ENCODE measurements around the gene NF2.
A peak's percentile ranks its signal among the peaks of the same experiment; 100 is the strongest.

NF2 gene

DNA sequence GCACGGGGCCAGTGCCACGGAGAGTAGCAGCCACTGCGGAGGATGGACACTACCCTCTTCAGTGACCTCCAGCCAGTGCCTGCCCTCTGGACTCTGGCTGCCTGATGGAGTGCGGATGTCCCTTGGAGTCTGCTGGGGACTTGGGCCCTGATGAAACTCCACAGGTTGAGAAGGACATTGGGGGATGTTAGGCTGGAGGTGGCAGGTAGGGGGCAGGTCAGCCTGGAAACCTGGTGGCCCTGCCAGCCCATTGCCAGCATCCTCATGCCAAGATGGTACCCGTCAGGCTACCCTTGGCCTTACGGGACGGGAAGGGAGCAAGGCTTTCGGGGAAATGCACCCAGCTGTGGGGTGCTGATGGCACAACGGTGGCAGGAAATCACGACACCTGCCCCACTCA, 120.3 kb downstream of the NF2 start:
- DNase-seq (ENCODE audit: low read depth), result no peak

DNA sequence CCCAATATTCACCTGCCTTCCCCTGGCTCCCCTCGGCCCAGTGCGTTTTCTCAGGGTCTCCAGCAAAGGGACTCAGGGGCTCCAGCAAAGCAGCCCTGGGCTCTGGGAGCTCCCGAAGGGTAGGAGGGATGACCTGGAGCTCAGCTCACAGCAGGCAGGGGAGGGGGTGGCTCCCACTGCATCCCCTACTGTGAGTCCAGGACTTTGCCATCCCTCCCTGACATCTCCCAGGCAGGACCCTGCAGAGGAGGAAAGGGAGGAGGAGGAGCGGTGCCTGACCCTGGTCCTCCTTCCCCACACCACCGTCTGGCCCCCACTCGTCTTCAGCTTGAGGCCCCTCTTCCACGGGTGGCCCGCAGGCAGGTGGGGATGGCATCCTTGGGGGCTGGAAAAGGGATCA, 121.4 kb downstream of the NF2 start:
- DNase-seq (ENCODE audit: low read depth), result no peak

DNA sequence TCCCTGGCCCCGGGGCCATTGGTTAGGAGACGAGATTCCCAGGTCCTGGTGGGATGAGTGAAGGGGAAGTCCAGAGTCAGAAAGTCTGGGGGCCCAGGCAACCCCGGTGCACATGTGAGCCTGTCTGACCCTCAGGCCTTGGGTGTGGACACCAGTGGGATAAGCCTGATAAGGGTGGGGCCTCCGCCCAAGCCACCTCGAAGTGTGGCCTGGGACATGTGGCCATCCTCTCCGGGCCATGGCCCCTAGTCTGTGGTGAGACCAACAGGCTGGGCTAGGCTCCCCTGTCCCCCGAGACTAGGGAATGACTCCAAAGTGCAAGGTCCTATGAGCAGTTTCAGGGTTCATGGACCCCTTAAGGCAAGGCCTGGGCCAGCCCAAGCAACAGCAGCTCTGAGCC, 122.7 kb downstream of the NF2 start:
- no peak for DNase-seq (ENCODE audit: low read depth)

DNA sequence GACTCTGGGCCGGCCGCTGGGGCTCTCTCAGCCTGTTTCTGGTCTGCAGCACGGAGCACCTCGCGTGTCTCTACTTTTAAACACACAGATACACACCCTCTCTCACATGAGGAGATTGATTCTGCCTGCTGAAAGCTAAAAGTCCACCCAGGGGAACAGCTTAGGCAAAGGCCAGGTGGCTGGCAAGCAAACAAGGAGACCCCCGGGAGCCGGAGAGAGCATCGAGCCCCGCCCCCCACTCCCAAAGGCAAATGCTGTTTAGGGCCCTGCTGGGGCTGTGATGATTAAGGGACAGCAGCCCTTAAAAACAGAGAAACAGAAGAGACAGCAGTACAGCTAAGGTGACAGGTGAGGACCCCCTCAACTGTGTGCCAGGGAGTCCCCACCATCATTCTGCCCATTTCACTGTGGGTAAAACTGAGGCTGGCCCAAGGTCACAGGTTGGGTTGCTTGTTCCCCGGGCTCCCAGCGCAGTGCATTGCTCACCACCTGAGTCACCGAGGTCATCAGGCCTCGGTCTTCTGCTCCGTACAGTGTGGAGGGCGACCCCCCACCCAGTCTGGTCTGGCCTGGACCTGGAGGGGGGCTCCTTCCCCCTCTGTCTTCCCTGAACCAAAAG, 123.2 kb downstream of the NF2 start:
- DNase-seq (ENCODE audit: low read depth), result no peak

DNA sequence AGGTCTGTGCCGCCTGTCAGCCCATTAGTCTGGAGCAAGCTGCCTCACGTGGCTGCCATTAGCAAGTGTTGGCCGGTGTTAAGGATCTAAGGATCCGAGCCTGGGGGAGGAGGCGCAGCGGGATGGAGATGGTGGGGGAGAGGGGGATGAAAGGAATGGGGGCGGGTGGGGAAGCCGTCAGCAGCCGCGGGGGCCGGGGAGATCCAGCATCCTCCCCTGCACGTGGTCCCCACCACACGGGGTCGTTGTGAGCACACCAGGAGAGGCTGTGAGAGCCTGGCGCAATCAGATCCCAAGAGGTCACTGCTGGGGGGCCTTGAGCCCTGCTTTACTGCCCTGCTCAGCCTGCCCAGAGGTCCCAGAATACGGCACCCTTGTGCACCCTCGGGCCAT, 123.7 kb downstream of the NF2 start:
- no peak for DNase-seq (ENCODE audit: low read depth)

DNA sequence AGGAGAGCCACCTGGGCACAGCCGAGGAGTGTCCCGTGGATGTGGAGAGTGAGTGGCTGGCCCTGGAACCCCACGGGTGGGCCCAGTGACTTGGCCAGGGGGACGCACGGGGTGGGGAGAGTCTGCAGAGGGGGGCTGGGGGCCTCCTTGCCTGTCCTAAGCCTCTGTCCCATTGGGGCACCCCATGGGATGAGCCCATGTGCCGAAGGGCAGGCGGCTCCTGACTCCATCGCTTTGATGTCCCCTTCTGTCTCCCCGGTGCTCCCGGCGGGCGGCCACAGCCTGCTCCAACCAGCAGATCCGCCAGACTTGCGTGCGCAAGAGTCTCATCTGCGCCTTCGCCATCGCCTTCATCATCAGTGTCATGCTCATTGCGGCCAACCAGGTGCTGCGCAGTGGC, 125.7 kb downstream of the NF2 start:
- no peak for DNase-seq (ENCODE audit: low read depth)

DNA sequence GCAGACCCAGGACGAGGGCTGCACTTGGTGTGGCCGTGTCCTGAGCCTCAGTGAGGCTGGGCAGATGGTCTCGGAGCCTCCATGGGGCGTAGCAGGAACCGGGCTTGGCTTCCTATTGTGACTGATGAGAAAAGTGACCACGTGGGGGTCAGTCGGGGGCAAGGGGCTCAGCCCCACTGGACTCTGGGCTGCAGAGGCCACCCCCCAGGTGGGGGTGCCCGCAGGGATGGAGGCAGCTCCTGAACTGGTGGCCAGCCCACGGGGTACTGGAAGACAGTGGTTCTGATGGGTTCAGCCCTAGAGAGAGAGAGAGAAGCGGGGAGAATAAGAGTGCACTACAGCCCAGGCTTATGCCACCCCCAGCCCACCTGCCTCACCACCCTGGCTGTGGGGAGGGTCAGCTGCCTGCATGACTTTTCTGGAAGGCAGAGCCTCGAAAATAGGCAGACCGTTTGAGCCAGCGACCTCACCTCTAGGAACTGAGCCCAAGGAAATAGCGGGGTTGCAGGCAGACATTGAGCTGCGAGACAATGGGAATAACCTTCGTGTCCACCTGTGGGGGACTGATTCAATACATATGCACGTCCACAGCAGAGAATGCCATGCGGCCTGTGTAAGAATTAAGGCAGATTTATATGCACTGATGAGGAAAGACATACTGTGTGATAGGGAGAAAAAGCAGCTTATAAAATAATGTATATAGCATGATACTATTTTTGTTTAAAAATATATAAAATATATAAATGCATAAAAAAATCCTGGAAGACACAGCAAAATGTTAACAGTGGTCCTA, 127.8 kb downstream of the NF2 start:
- DNase-seq (ENCODE audit: low read depth), result no peak

DNA sequence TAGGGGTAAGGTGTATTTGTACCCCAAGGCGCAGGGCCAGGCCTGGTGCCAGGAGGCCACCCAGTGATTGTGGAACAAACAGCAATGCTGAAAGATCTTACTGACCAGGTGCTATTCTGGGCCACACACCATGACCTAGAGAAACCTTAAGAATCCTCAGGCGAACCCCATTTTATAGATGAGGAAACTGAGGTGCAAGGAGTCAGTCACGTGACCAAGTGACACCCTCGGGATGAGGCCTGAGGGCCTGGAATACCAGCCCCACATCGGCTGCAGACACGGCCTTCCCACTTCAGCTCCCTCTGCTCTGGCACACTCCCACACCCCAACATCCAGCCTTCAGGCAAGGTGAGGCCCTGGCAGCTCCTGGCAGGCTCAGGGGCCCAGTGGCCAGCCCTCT, 129.4 kb downstream of the NF2 start:
- no peak for DNase-seq (ENCODE audit: low read depth)

DNA sequence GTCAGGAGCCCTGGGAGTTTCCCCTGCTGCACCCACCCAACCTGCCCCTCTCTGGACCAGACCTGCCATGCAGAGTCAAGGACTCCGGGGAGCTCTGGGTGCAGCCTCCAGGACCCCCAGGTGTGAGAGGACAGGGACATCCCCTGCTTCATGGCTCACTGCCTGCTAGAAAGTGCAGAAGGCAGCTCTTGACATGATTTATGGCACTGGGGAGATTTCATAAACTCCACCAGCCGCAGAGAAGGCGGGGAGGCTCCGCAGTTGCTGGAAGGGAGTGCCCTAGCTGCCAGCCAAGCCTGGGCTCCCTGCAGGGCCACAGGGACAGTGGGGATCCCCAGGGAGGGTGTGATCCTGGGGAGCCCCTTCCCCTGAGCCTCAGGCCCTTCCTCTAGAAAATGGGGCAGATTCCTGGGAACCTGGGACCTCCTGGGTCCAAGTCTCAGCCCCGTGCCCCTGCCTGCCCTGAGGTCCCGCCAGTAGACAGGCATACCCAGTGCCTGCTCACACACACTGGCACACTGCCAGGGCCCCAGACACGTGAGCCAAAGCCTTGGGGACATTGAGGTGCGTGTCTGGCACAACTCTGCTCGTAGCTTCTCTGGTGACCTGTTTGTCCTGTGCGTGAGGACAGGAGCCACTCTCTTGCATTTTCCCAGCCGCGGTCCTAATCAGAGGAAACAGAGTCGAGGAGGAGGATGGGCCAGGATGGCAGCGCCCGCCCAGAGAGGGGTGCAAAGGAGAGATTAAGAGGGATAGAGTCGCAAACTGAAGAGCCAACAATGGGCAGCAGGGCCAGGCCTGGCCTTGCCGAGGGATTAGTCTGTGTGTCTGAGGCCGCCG, 130.1 kb downstream of the NF2 start:
- no peak for DNase-seq (ENCODE audit: low read depth)

DNA sequence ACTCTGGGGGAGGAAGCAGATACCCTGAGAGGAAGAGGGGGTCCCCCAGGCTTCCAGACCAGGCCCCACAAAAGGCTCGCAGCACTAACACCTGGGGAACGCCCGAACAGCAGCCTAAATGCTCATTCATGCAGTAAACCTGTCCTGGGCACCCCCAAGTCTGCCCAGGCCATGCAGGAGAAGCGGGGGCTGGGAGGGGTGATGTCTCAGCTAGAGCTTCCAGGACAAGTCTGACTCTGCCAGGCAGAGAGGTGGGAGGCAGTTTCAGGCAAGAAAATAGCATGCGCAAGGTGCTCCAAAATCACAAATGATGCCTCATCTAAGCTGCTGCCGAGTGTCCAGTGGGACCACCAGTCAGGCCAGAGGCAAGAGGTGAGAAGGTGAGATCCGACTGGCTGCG, 131.0 kb downstream of the NF2 start:
- no peak for DNase-seq (ENCODE audit: low read depth)

DNA sequence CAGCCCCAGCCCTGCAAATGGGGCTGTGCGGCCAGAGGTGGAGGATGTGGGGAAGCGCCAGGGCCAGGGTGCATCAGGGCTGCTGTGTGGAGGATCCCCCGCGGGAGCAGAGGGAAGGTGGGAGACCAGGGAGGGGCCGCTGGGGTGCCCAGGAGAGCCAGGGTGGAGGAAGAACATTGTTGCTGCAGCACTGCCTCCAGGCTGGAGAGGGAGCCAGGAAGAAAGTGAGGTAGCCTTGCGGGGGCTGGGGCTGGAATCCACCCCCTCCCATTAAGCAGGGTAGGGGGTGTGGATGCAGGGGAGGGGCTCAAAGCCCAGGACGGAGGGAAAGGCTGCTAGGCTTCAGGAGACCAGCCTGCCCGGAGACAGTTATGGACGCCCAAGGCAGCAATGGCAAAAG, 131.4 kb downstream of the NF2 start:
- DNase-seq (ENCODE audit: low read depth), result no peak

DNA sequence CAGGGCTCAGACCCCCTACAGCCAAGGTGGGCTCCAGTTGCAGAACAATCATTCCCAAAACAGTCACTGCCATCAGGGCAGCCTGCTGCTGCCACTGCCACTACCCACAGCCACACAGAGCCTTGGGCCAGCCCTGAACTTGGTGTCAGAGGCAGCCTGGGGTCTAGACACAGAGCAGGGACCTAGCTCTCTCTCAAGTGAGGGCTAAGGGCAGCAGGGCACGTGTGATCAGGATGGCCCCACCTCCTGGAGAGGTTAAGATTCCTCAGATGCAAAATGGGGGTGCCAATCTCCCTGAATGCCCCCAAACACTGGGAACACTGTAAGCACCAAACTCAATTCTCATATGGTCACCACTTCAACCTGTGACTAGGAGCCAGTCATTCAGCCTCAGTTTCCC, 132.0 kb downstream of the NF2 start:
- DNase-seq (ENCODE audit: low read depth), result no peak

DNA sequence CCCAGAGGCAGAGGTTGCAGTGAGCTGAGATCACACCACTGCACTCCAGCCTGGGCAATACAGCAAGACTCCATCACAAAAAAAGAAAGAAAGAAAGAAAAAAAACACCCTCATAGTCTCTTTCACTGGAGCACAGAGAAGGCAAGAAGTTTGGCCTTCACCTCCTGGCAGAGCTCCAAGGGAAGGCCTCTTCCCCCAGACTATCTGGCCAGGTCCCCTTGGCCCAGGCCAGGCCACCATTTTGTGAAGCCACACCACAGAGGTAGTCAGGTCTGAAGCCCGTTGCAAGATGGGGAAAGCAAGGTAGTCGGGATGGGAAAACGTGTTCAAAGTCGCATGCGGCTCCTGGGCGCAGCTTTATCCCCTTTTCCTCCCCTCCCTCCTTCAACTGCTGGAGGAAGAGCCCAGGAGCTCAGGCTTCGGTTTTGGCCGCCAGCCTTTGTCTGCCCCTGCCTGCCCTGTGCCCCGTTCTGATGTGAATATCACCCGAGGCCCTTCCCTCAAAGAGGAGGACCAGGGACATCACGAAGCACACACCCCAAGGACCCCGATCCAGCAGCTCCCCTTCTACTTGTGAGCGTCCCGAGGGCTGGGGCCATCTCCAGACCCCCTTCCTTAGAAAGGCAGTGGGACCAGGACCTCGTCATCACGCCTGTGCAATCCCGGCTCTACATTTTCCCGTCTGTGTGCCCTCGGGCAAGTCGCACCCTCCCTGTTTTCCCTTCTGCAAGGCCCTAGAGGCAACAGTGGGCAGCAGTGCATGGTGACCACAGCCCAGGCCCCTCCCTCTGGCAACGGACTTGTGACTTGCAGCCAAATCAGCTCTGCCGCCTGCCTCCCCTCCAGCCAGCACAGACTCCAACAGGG, 134.1 kb downstream of the NF2 start:
- DNase-seq (ENCODE audit: low read depth), result no peak

DNA sequence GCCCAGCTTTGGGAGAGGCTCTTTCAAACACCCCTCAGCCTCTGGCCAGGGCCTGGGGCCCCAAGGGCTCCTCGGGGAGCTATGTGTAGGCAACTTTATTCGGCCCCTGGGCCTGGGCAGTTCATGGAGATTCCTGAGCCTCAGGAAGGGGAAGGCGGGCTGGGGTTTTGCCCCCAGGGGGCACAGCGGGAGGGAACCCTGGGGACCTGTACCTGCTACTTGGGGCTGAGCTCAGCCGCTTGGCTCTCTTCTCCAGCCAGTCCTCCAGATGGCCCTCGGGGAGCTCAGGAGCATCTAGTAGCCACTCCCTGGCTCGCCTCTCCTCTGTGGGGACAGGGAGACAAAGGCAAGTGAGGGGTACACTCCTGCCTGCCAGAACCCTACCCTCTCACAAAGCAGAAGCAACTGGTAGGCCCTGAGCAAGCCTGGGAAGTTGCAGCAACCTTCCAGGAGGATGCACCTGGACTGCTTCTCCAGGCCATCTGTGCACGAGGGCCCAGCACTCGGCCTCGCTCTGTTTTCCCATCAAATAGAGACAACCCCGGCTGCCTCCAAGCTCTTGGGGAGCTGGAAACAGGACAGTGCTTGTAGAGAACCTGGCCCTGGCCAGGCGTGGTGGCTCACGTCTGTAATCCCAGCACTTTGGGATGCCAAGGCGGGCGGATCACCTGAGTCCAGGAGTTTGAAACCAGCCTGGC, 134.8 kb downstream of the NF2 start:
- no peak for DNase-seq (ENCODE audit: low read depth)

DNA sequence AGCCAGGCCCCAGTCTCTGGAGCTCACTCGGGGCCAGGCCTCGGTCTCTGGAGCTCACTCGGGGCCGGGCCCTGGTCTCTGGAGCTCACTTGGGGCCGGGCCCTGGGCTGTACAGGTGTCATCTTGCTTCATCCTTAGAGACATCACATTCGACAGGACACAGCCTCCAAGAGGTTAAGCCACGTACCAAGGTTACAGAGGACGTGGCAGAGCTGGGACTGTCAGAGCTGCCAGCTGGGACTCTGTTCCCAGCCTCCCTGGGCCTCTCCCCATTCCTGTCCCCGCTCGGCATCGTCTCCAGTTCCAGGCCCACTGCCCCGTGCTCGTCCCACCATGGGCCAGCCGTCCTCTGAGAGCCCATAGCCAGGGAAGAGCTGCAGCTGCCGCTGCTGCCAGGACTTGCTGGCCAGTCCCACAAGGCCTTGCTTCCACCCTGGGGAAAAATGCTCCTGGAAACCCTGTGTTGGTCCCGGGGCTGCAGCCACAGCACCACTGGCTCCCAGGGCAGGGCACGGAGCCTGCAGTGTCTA, 136.0 kb downstream of the NF2 start:
- DNase-seq (ENCODE audit: low read depth), result no peak

DNA sequence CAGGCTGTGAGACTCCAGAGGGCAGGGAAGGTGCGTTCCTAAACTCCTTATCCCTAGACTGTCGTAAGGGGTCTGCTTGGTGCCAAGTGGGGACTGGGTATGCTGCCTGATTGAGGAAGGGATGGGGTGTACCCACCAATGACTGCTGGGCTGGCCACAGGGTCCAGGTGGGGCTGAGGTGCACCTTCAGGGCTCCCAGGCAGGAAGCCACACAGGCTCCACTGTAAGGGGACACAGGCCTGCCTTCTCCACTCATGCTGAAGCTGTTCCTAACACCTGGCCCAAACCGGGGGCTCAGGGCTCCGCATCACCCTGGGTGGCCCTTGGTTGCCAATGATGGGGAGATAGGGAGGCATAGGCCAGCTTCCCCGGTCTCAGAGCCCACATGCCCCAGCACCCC, 136.8 kb downstream of the NF2 start:
- DNase-seq (ENCODE audit: low read depth), result no peak

DNA sequence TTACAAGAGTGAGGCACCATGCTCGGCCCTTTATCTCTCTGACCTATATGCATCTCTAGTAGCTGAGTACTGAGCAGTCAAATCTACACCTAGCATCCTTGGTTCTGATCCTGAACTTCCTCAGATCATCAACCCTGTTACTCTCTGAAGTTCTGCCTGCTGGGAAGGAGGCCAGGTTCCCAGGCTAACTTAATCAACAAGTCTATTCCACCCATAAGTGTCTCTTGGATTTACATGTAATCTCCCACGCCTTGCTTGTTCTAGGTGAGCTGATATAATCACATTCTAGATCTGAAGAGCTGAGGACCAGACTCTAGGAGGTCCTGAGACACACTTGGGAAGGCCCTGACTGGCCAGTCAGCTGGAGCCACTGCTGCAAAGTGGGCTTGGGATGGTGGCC, 138.5 kb downstream of the NF2 start:
- no peak for DNase-seq (ENCODE audit: low read depth)

DNA sequence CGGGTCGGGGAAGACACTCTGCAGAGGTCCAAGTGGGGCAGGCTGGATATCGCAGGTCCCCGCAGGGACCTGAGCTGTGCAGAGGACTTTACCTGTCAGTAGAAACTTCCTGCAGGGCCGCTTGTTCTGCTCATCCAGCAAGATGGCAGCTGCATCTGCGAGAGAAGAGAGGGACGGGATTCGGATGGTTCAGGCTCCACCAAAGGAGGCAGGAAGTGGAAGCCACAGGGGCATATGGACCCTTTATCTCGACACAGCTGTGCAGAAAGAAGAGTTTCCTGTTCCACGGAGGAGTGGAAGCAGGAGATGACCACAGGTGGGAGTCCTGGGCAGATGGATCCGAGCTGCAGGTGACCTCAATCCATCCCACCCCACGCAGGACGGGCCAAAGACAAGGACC, 138.9 kb downstream of the NF2 start:
- DNase-seq (ENCODE audit: low read depth), result no peak

DNA sequence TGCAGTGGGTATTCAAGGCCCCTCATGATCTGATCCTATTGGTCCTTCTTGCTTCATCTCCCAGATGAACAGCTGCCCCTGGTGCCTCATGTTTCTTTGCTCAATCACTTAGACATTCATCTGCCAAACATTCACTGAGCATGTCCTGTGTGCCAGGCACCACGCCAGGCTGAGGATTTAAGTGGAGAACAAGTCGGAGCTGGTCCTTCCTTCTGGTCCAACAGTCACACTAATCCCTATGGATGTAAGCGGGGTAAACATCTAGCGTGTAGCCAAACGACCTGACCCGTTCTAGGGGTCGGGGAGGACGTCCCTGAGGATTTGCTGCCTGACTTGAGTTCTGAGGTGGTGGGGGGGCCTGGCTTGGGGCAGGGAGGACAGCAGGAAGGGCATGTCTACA, 141.5 kb downstream of the NF2 start:
- peak; percentile 61 for DNase-seq (ENCODE audit: low read depth)

DNA sequence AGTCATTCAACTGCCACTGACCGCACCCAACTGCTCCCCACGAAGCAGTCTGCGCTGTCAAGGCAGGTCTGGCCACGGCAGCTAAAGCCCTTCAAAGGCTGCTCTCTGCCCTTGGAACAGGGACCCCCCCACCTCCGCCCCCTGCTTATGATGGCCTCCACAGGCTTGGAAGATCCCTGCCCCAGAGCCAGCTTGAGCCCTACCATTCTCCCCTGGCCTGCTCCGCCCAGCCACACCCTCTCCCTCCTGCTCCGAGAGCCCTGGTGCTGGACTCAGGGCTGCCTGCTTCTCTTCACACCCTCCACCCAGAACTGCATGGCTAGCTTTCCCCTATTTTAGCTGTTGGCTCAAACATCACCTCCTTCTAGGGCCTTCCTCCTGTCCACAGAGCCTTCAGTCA, 144.4 kb downstream of the NF2 start:
- DNase-seq (ENCODE audit: low read depth), result no peak

Data from GM04504 (cell line).